Activated naive CD4-positive, alpha-beta T cell treated with anti-CD3 and anti-CD28 coated beads, Interleukin-2, amount 50 U/mL, for 24 hours (primary cell): ENCODE measurements around the gene TPBGL.
A peak's percentile ranks its signal among the peaks of the same experiment; 100 is the strongest.
"Not testable (repeated sequence)": the region's sequence is repeated elsewhere in the genome, so short reads cannot be mapped to it uniquely, and the experiment has no call there.

Source experiments
- H3K27ac Mint-ChIP-seq: one replicate; pipeline ENCODE4 v1.8.0; 2021; ENCODE audit warnings: mild to moderate bottlenecking, mixed read lengths
- H3K27me3 Mint-ChIP-seq: one replicate; pipeline ENCODE4 v1.8.0; 2021; ENCODE audit warnings: mixed read lengths
- H3K36me3 Mint-ChIP-seq: one replicate; pipeline ENCODE4 v1.8.0; 2021; ENCODE audit warnings: mixed read lengths
- H3K4me1 Mint-ChIP-seq: one replicate; pipeline ENCODE4 v1.8.0; 2021; ENCODE audit warnings: mixed read lengths
- H3K4me3 Mint-ChIP-seq: one replicate; pipeline ENCODE4 v1.8.0; 2021; ENCODE audit warnings: mild to moderate bottlenecking, mixed read lengths
- H3K9me3 Mint-ChIP-seq: one replicate; pipeline ENCODE4 v1.8.0; 2021; ENCODE audit warnings: mixed read lengths

The TPBGL gene

GRCh38 chr11:75272391-75272790, 31.8 kb downstream of the TPBGL start:
- peaks cover 60% of the 10 kb centered on the region for H3K4me1 Mint-ChIP-seq
- H3K36me3 Mint-ChIP-seq, result peaks cover 7% of the 10 kb centered on the region
- H3K9me3 Mint-ChIP-seq, result no peaks in the 10 kb centered on the region
- peak overlapping the region; percentile 12 for H3K27ac Mint-ChIP-seq
- H3K27me3 Mint-ChIP-seq, result no peaks in the 10 kb centered on the region
- H3K4me3 Mint-ChIP-seq, result no peak overlapping the region

- Mint-ChIP-seq H3K36me3 (peaks cover 9% of the 10 kb centered on the region), H3K27ac (no peak overlapping the region), H3K27me3 (no peaks in the 10 kb centered on the region), H3K9me3 (no peaks in the 10 kb centered on the region), H3K4me3 (no peak overlapping the region), H3K4me1 (peaks cover 64% of the 10 kb centered on the region)
Observed at GRCh38 chr11:75272821-75273301, 32.3 kb downstream of the TPBGL start.

GRCh38 chr11:75273411-75274391, 33.1 kb downstream of the TPBGL start:
- Mint-ChIP-seq H3K9me3 (no peaks in the 10 kb centered on the region), H3K27ac (peak overlapping the region; percentile 86), H3K4me1 (peaks cover 65% of the 10 kb centered on the region), H3K36me3 (peaks cover 9% of the 10 kb centered on the region), H3K27me3 (no peaks in the 10 kb centered on the region), H3K4me3 (no peak overlapping the region)

- H3K4me1 Mint-ChIP-seq, result peaks cover 70% of the 10 kb centered on the region
- not testable (repeated sequence) for H3K27me3 Mint-ChIP-seq, H3K9me3 Mint-ChIP-seq, H3K36me3 Mint-ChIP-seq, H3K4me3 Mint-ChIP-seq
- peak overlapping the region; percentile 41 for H3K27ac Mint-ChIP-seq
Observed at GRCh38 chr11:75274716-75275115, 34.1 kb downstream of the TPBGL start.

- Mint-ChIP-seq H3K36me3 (peaks cover 9% of the 10 kb centered on the region), H3K9me3 (no peaks in the 10 kb centered on the region), H3K4me3 (peak overlapping the region; percentile 84), H3K27ac (peak overlapping the region; percentile 99), H3K27me3 (no peaks in the 10 kb centered on the region), H3K4me1 (peaks cover 78% of the 10 kb centered on the region)
Observed at GRCh38 chr11:75275581-75275980, 35.0 kb downstream of the TPBGL start.

- H3K4me1 Mint-ChIP-seq, result peaks cover 78% of the 10 kb centered on the region
- H3K27me3 Mint-ChIP-seq, result no peaks in the 10 kb centered on the region
- H3K36me3 Mint-ChIP-seq, result peaks cover 9% of the 10 kb centered on the region
- H3K27ac Mint-ChIP-seq, result peak overlapping the region; percentile 87
- H3K9me3 Mint-ChIP-seq, result no peaks in the 10 kb centered on the region
- H3K4me3 Mint-ChIP-seq, result peak overlapping the region; percentile 6
Observed at GRCh38 chr11:75276186-75276585, 35.6 kb downstream of the TPBGL start.

GRCh38 chr11:75276686-75277085, 36.1 kb downstream of the TPBGL start:
- no peaks in the 10 kb centered on the region for H3K27me3 Mint-ChIP-seq
- peak overlapping the region; percentile 6 for H3K4me3 Mint-ChIP-seq
- peaks cover 73% of the 10 kb centered on the region for H3K4me1 Mint-ChIP-seq
- no peaks in the 10 kb centered on the region for H3K9me3 Mint-ChIP-seq
- H3K36me3 Mint-ChIP-seq, result peaks cover 9% of the 10 kb centered on the region
- peak overlapping the region; percentile 87 for H3K27ac Mint-ChIP-seq

GRCh38 chr11:75277211-75277805, 36.7 kb downstream of the TPBGL start:
- Mint-ChIP-seq H3K4me1 (peaks cover 70% of the 10 kb centered on the region), H3K9me3 (no peaks in the 10 kb centered on the region), H3K27me3 (no peaks in the 10 kb centered on the region), H3K4me3 (no peak overlapping the region), H3K27ac (peak overlapping the region; percentile 87), H3K36me3 (peaks cover 9% of the 10 kb centered on the region)

GRCh38 chr11:75277991-75278790, 37.6 kb downstream of the TPBGL start:
- Mint-ChIP-seq H3K36me3 (peaks cover 8% of the 10 kb centered on the region), H3K4me1 (peaks cover 62% of the 10 kb centered on the region), H3K27me3 (no peaks in the 10 kb centered on the region), H3K4me3 (no peak overlapping the region), H3K27ac (no peak overlapping the region), H3K9me3 (no peaks in the 10 kb centered on the region)

GRCh38 chr11:75279273-75279672, 38.7 kb downstream of the TPBGL start:
- Mint-ChIP-seq H3K27ac (no peak overlapping the region), H3K9me3 (no peaks in the 10 kb centered on the region), H3K36me3 (peaks cover 8% of the 10 kb centered on the region)

GRCh38 chr11:75280227-75280701, 39.7 kb downstream of the TPBGL start:
- H3K4me1 Mint-ChIP-seq, result peaks cover 48% of the 10 kb centered on the region
- H3K4me3 Mint-ChIP-seq, result no peak overlapping the region
- no peaks in the 10 kb centered on the region for H3K27me3 Mint-ChIP-seq
- H3K27ac Mint-ChIP-seq, result peak overlapping the region; percentile 82
- no peaks in the 10 kb centered on the region for H3K9me3 Mint-ChIP-seq
- H3K36me3 Mint-ChIP-seq, result peaks cover 8% of the 10 kb centered on the region

More at GRCh38 chr11:75279273-75279672, 38.7 kb downstream of the TPBGL start:
- H3K4me1 Mint-ChIP-seq, result peaks cover 52% of the 10 kb centered on the region
- no peaks in the 10 kb centered on the region for H3K27me3 Mint-ChIP-seq
- H3K4me3 Mint-ChIP-seq, result no peak overlapping the region

- peaks cover 42% of the 10 kb centered on the region for H3K4me1 Mint-ChIP-seq
- no peaks in the 10 kb centered on the region for H3K9me3 Mint-ChIP-seq
- no peak overlapping the region for H3K27ac Mint-ChIP-seq
- no peaks in the 10 kb centered on the region for H3K27me3 Mint-ChIP-seq
- H3K36me3 Mint-ChIP-seq, result peaks cover 5% of the 10 kb centered on the region
- no peak overlapping the region for H3K4me3 Mint-ChIP-seq
Observed at GRCh38 chr11:75280770-75281468, 40.3 kb downstream of the TPBGL start.

GRCh38 chr11:75281469-75282095, 41.0 kb downstream of the TPBGL start:
- H3K4me3 Mint-ChIP-seq, result no peak overlapping the region
- peaks cover 5% of the 10 kb centered on the region for H3K36me3 Mint-ChIP-seq
- no peaks in the 10 kb centered on the region for H3K27me3 Mint-ChIP-seq
- no peaks in the 10 kb centered on the region for H3K9me3 Mint-ChIP-seq
- peaks cover 35% of the 10 kb centered on the region for H3K4me1 Mint-ChIP-seq
- H3K27ac Mint-ChIP-seq, result no peak overlapping the region

- H3K27me3 Mint-ChIP-seq, result no peaks in the 10 kb centered on the region
- no peak overlapping the region for H3K27ac Mint-ChIP-seq
- H3K9me3 Mint-ChIP-seq, result no peaks in the 10 kb centered on the region
- no peaks in the 10 kb centered on the region for H3K36me3 Mint-ChIP-seq
- H3K4me3 Mint-ChIP-seq, result no peak overlapping the region
- H3K4me1 Mint-ChIP-seq, result peaks cover 20% of the 10 kb centered on the region
Observed at GRCh38 chr11:75283391-75283931, 42.9 kb downstream of the TPBGL start.
